OCI-LY1 (cell line): ENCODE data around the gene HMOX1.

Experiments used
- CTCF ChIP-seq: fragments of 200-600 bp; sonication (generic), shearing (Covaris generic); IDR thresholded peaks from 2 replicates; pipeline ENCODE4 v1.5.1; 2017; ENCODE audit warnings: mild to moderate bottlenecking, antibody characterized with exemption, low read length, moderate library complexity, mixed read lengths
- EZH2 ChIP-seq: fragments of 200-600 bp; sonication (generic), shearing (Covaris generic); IDR thresholded peaks from 2 replicates; pipeline ENCODE4 v1.8.0; 2017; ENCODE audit warnings: borderline replicate concordance, mixed run types, mild to moderate bottlenecking, antibody characterized with exemption, low read length, moderate library complexity, mixed read lengths

- peak; percentile 55 for TF ChIP-seq CTCF
- TF ChIP-seq EZH2 = no peak
Measured at GRCh38 chr22:35411102-35411501, 30.2 kb downstream of the HMOX1 start.
